Measurements from ENCODE around the gene FOXG1. TPM values are rescaled to one million over a fixed set of nuclear protein-coding genes. Genes with fewer than 3 reads are reported as not detected.

The FOXG1 gene
- total RNA-seq, 3 donors from 2014 or later, result not detected

GRCh38 chr14:28780843-28781820 is 14.5 kb downstream of the FOXG1 start:
- intact Hi-C loops (cut with DNase I, micrococcal nuclease), result no loop called here
- no peak for ATAC-seq

GRCh38 chr14:28782301-28782700 is 15.7 kb downstream of the FOXG1 start:
- DNase-seq, result no peak

More at GRCh38 chr14:28780843-28781820, 14.5 kb downstream of the FOXG1 start:
- Histone ChIP-seq H3K4me3 (no peak overlapping the region), H3K9me3 (no peaks in the 10 kb centered on the region), H3K36me3 (ENCODE audit: low read depth) (no peaks in the 10 kb centered on the region), H3K4me1 (ENCODE audit: low read depth) (no peaks in the 10 kb centered on the region)
- no peak for DNase-seq
- TF ChIP-seq CTCF (IDR thresholded peaks at IDR 0.05), result no peak

GRCh38 chr14:28783664-28784063 is 17.1 kb downstream of the FOXG1 start:
- H3K36me3 ChIP-seq (ENCODE audit: low read depth), result no peaks in the 10 kb centered on the region
- H3K9me3 ChIP-seq, result no peaks in the 10 kb centered on the region
- no peaks in the 10 kb centered on the region for H3K4me1 ChIP-seq (ENCODE audit: low read depth)
- no peak overlapping the region for H3K4me3 ChIP-seq
- ATAC-seq (no peak), DNase-seq (no peak)
- intact Hi-C loops (cut with DNase I, micrococcal nuclease), result no loop called here
- TF ChIP-seq CTCF (IDR thresholded peaks at IDR 0.05), result no peak

More at GRCh38 chr14:28782301-28782700, 15.7 kb downstream of the FOXG1 start:
- no peak for ATAC-seq
- no peak for TF ChIP-seq CTCF (IDR thresholded peaks at IDR 0.05)
- no peaks in the 10 kb centered on the region for H3K9me3 ChIP-seq
- H3K36me3 ChIP-seq (ENCODE audit: low read depth), result no peaks in the 10 kb centered on the region
- H3K4me1 ChIP-seq (ENCODE audit: low read depth), result no peaks in the 10 kb centered on the region
- no peak overlapping the region for H3K4me3 ChIP-seq
- intact Hi-C loops (cut with DNase I, micrococcal nuclease), result no loop called here

DNA sequence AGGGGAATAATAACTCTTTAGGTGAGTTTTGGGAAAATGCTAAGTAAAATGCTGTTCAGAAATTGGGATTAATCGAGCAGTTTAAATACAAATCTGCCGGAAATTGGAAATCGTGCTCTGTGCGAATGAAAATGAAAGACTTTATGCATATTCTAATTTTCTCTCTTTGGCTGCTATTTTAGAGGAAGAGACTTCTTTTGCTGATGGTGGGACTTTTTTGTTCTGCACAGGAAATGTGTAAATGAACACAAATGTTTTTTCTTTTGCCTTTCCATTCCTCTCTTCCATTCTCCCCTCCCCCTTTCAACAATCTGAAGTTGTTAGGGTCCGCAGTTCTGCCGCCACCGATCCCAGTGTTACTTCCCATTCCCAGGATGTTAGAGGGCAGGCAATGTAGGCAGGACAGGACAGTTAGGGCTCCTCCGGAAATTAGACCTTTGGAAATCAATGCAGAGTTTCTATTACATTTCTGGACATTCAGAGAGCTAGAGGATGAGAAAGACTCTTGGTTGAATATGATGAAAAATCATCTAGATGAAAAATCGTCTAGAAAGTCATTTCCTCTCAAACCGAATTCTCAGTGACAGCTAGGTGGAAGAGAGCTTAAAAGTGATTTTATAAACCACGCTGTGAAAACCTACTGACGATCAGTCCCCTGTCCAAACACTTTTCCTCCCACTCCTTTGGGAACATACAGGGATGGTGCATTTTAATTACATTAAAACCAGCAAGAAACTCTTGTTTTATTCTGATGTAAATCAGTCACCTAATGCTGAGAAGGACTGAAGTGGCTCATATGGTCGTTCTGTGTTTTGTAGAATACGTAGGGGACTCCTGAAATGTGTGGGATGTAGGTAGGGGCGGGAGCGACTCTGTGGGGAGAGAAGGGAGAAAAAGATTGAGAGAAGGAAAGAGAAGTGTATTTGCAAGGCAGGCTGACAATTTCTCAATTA is 17.8 kb downstream of the FOXG1 start:
- no peak overlapping the region for H3K4me3 ChIP-seq
- ATAC-seq (no peak), DNase-seq (no peak)
- intact Hi-C loops (cut with DNase I, micrococcal nuclease), result no loop called here
- no peak for TF ChIP-seq CTCF (IDR thresholded peaks at IDR 0.05)
- H3K9me3 ChIP-seq, result no peaks in the 10 kb centered on the region
- no peaks in the 10 kb centered on the region for H3K4me1 ChIP-seq (ENCODE audit: low read depth)
- no peaks in the 10 kb centered on the region for H3K36me3 ChIP-seq (ENCODE audit: low read depth)

DNA sequence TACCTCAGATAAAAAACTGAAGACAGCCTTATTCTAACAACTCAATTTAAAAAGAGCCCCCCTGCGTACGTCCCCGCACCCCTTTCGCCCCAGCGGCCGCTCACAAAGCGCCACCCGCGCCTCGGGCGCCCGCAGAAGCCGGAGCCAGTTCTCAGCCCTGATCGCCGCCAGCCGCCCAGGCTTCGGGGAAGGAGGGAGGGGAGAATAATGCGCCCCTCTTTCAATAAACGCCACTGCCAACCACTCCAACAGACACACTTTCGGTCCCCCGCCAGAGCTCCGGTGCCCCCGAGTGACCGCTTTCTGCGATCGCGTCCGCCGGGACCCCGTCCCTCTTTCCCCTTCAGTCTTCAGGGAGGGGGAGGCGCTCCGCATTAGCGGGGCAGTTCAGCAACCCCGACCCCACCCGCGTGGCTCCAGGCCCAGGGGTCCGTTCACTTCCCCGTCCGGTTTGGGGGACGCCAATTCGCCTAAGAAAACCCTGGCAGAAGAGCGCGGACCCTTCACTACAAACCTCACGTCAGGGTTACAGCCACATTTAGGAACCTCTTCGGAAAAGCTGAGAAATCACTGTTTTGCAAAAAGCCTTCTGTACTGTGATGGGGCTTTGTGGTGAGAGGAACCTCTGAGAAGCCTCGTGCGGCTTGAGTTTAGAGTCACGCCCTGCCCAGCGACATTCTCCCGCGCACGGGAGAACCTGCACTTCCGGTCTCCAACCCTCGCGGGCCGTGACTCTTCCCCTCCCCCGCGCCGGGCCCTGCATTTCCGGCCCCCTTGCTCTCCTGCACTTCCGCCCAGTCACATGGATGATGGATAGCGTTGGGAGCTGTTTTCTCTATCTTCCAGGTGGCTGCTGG is 18.7 kb downstream of the FOXG1 start:
- ATAC-seq, result no peak

More for the DNA sequence above, 18.7 kb downstream of the FOXG1 start:
- no peak for TF ChIP-seq CTCF (IDR thresholded peaks at IDR 0.05)
- H3K4me1 ChIP-seq (ENCODE audit: low read depth), result no peaks in the 10 kb centered on the region
- H3K9me3 ChIP-seq, result no peaks in the 10 kb centered on the region
- intact Hi-C loops (cut with DNase I, micrococcal nuclease), result no loop called here
- H3K36me3 ChIP-seq (ENCODE audit: low read depth), result no peaks in the 10 kb centered on the region
- no peak overlapping the region for H3K4me3 ChIP-seq
- DNase-seq, result no peak

Measured in mucosa of descending colon (tissue), 3 donors.